Left kidney (tissue), 8 donors: ENCODE results near the gene PELI2. TPM values are rescaled to one million over a fixed set of nuclear protein-coding genes. Genes with fewer than 3 reads are reported as not detected.

Source experiments
- DNase-seq: peaks from one replicate; pipeline ENCODE4 v3.0.0-alpha.2; 2013
- long read RNA-seq, 8 donors: transcript quantifications; one replicate each; lab custom pipeline, GENCODE V29; 2026
- polyA plus RNA-seq: library from polyadenylated mRNA; unstranded; fragments of 120-200 nt; gene quantifications from one replicate; pipeline ENCODE4 v1.2.1, GENCODE V29; 2013; ENCODE audit not compliant: insufficient read length

Gene PELI2, protein sequence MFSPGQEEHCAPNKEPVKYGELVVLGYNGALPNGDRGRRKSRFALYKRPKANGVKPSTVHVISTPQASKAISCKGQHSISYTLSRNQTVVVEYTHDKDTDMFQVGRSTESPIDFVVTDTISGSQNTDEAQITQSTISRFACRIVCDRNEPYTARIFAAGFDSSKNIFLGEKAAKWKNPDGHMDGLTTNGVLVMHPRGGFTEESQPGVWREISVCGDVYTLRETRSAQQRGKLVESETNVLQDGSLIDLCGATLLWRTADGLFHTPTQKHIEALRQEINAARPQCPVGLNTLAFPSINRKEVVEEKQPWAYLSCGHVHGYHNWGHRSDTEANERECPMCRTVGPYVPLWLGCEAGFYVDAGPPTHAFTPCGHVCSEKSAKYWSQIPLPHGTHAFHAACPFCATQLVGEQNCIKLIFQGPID
- 28.3 TPM for polyA plus RNA-seq
- long read RNA-seq, donor 1, full-length matches to known transcripts: 3 of 43 reads
- long read RNA-seq, donor 1, partial matches to known transcripts: 40 of 43 reads
- long read RNA-seq, donor 1, other reads (novel, unspliced or antisense): 0 of 43 reads
- long read RNA-seq, donor 2, full-length matches to known transcripts: 4 of 4 reads
- long read RNA-seq, donor 2, partial matches to known transcripts: 0 of 4 reads
- long read RNA-seq, donor 2, other reads (novel, unspliced or antisense): 0 of 4 reads
- long read RNA-seq, donor 3, full-length matches to known transcripts: 5 of 5 reads
- long read RNA-seq, donor 3, partial matches to known transcripts: 0 of 5 reads
- long read RNA-seq, donor 3, other reads (novel, unspliced or antisense): 0 of 5 reads
- long read RNA-seq, donor 4: 0 reads
- long read RNA-seq, donor 5, full-length matches to known transcripts: 2 of 2 reads
- long read RNA-seq, donor 5, partial matches to known transcripts: 0 of 2 reads
- long read RNA-seq, donor 5, other reads (novel, unspliced or antisense): 0 of 2 reads
- long read RNA-seq, donor 6, full-length matches to known transcripts: 2 of 2 reads
- long read RNA-seq, donor 6, partial matches to known transcripts: 0 of 2 reads
- long read RNA-seq, donor 6, other reads (novel, unspliced or antisense): 0 of 2 reads
- long read RNA-seq, donor 7, full-length matches to known transcripts: 7 of 7 reads
- long read RNA-seq, donor 7, partial matches to known transcripts: 0 of 7 reads
- long read RNA-seq, donor 7, other reads (novel, unspliced or antisense): 0 of 7 reads
- long read RNA-seq, donor 8, full-length matches to known transcripts: 1 of 1 reads
- long read RNA-seq, donor 8, partial matches to known transcripts: 0 of 1 reads
- long read RNA-seq, donor 8, other reads (novel, unspliced or antisense): 0 of 1 reads

- peak; percentile 84 for DNase-seq
Measured at GRCh38 chr14:56117765-56118610, at the start of gene PELI2. Gene PELI2 (plus strand): TSS chr14:56118411. CDS start chr14:56118661, 250 bp downstream.

GRCh38 chr14:56073799-56074198 is 44.4 kb upstream of the PELI2 start:
- no peak for DNase-seq

DNA sequence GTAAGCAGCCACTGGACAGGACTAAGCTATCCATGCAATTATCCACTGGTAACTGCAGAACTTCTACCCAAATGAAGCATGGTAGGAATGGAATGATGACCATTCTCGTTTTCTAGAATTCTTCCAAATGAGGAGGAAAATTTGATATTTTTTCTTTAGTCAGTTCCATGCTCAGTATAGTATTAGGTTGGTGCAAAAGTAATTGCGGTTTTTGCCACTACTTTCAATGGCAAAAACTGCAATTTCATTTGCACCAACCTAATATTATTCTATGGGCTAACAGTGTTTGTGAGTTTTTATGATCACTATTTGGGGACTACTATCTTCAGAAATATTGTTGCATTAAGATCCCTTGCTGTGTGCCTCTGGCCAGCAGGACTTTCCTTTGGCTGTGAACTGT is 42.9 kb upstream of the PELI2 start:
- no peak for DNase-seq

GRCh38 chr14:56081139-56081538 is 37.1 kb upstream of the PELI2 start:
- no peak for DNase-seq

DNA sequence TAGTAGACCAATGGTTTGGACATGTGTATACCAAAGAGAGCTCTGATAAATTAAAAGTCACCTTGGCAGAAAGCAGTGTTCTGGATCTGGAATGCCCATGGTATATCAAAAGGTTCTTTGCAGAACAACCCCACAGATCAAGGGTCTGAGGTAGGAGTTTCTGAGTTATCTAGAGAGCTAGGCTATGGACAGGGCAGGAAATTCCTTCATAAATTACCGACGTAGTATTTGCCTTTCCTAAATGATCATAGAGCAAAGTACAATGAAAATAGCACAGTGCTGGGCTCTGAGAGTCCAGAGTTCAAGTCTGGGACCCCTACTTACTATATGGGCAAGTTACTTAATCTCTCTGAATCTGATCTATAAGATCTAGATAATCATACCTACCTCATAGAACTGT is 35.3 kb upstream of the PELI2 start:
- DNase-seq: no peak

- no peak for DNase-seq
Measured at GRCh38 chr14:56085471-56085870, 32.7 kb upstream of the PELI2 start.

DNA sequence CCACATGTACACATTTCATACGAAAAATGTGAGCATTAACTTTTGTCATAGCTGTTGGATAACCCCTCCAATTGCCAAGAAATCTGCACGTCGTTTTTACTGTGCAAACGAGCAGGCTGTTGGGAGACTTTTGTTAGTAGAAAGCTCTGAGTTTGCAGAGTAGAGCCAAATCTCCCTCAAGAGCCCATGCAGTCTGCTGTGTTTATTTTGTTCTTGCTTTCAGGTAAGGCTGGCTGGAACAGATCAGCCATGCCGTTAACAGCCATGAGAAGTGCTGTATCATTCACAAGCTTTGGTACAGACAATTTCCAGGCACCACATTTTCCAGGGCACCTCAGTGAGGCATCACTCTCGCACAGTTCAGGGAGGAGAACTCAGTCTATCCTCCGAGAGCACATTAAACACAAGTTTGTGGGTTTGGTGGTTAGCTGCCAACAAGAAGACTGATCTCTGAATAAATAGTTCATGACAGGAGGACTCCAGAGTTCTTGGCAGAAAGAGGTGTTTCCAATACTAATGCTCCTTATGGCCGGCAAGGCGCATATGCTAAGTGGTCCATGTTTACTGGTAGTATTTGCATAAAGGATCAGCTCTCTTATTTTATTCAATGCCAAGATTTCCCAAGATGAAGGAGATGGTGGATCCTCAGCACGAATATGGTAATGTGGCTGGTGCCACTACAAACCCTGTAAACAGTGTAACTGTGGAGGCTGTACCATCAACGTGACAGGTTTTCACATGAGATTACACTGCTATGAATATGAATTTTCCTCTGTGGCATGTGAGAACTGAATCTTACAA is 30.3 kb upstream of the PELI2 start:
- DNase-seq: no peak

DNA sequence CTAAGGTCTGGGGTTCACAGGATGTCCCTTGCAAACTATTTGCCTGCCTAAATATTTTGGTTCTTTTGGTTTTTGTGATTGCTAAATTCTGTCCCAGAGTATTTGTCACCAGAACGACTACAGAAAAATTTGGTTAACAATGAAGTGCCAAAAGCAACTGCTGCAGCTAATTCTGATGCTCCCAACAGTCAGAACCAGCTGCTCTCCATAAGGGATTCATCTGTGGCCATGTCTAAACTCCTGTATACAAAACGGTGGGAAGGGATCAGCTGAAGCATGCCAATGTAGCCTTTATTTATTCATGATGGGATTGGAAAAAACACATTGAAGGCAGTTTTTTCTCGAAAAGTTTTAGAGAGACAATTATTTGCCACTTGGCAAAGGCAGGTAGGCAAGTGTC is 29.3 kb upstream of the PELI2 start:
- DNase-seq: no peak

DNA sequence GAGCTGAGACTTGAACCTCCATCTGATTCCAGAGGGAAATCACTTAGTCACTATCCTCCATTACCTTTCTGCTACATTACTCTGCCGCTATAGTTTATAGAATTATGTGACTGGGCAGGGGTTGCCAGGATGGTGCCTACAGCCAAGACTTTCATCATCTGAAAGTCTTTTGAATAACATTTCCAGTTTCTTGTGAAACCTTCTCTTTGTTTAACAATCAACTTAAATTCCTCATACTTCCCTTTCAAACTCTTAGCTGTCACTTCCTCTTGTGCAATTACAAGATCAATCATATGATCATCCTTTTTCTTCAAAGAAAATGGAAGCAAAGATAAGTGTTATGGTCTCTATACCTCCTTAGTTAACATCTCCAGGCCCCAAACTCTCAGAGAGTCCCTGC is 25.4 kb upstream of the PELI2 start:
- DNase-seq: no peak

- DNase-seq: no peak
Measured at GRCh38 chr14:56094076-56094475, 24.1 kb upstream of the PELI2 start.

- no peak for DNase-seq
Measured at GRCh38 chr14:56098021-56098420, 20.2 kb upstream of the PELI2 start.

- no peak for DNase-seq
Measured at GRCh38 chr14:56099081-56099797, 19.0 kb upstream of the PELI2 start.

DNA sequence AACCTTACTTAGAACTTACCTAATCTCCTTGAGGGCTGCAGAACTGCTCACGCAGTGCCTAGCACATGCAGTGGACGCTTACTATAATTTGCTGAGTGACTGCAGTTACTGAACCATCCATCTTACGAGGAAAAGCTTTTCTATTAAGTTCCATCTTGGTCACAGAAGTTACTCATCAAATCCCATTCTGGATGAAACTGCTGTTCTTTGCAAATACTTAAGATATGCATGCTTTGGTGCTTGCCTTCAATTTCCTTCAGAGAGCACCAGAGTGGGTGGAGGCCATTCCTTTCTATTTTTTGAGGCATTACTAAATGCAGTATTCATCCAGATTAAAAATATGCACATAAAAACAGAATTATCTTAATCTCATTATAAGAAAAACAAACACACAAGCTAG is 17.7 kb upstream of the PELI2 start:
- DNase-seq: no peak

DNA sequence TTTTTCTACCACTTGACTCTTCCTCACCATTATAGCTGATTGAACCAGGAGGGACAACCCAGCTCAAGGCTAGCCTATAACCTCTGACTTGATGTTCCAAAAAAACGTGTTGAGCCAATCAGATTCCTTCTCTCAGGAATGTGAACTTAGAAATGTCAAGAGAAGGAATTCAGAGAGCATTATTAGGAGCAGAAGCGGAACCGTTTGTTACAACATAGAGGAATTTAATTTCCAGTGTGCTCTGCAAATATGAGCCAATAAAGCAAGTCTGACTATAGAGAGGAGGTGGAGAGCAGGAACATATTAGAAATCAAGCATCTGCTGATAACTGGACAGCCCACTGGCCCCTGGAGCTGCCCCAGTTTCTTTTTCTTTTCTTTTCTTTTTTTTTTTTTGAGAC is 15.3 kb upstream of the PELI2 start:
- no peak for DNase-seq

DNA sequence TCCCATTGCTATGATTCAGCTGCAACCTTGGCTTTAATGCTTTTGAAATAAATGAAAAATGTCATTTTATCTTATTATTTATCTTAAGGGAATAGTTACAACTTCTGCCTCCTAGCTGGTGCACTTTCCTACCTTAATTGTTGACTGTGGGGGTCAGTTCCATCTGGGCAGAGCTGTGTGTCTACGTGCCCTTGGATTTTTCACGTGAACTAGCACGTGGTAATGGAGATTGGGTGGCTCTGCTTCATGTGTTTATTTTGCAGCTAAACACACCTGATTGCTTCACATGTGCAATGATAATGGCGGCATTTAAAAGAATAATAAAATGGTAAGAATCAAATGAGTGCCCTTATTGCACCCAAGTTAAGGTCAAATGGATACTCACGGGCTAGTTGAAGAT is 10.6 kb upstream of the PELI2 start:
- DNase-seq: no peak

DNA sequence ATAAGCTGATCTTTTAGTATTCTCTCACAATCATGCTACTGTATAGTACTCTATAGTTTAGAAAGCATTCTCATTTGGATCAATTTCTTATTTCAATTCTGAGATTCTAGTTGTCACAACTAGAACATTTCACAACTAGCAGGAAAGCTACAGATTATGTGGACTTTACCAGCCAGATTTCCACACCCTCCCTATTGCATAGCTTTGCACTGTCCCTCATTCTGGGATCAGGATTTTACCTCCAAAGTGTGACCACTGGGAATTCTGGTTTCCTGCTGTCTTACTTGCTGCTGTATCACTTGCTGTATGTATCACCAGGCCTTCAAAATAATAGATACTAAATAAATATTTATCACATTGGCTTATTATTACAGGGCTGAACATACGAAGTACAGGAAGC is 10.2 kb upstream of the PELI2 start:
- no peak for DNase-seq

GRCh38 chr14:56112781-56113180 is 5.4 kb upstream of the PELI2 start:
- no peak for DNase-seq

- DNase-seq: no peak
Measured at GRCh38 chr14:56115334-56115870, 2.8 kb upstream of the PELI2 start.
